Endothelial cell of umbilical vein (primary cell): ENCODE results near the gene MRPL12. TPM values are rescaled to one million over a fixed set of nuclear protein-coding genes. Genes with fewer than 3 reads are reported as not detected.
A peak's percentile ranks its signal among the peaks of the same experiment; 100 is the strongest.

ENCODE experiments used
- BruUV-seq: library from RNA; stranded (reverse); fragments of 400-500 nt; replicated peaks from 2 replicates; lab custom pipeline; 2021; lab: Mats Ljungman, UMichigan
- CTCF ChIA-PET: fragments of 300-600, 350-600 bp; sonication (Branson Sonifier 250); formaldehyde crosslinking; loops from one replicate; lab custom pipeline; 2021; ENCODE audit warnings: antibody characterized with exemption, inconsistent platforms; lab: Charles Lee
- POLR2A ChIA-PET: fragments of 300-600, 350-600 bp; sonication (Branson Sonifier 250); formaldehyde crosslinking; loops from one replicate; lab custom pipeline; 2021; ENCODE audit warnings: antibody characterized with exemption, inconsistent platforms; lab: Charles Lee
- DNase-seq: peaks from one replicate; pipeline ENCODE4 v3.0.0-alpha.2; 2011; ENCODE audit warnings: low read depth, low spot score
- FAIRE-seq: peaks from 2 replicates; lab custom pipeline; 2011; peaks lifted over from hg19 to GRCh38; lab: Jason Lieb, UNC
- H2AFZ ChIP-seq: 2 replicates; pipeline ENCODE4 v1.6.0; 2012; ENCODE audit warnings: low read depth, low read length, control low read depth, inconsistent platforms
- H3K27ac ChIP-seq: 2 replicates; pipeline ENCODE4 v1.5.1; 2011; ENCODE audit warnings: low read depth, mild to moderate bottlenecking, control low read depth, low read length, moderate library complexity; ENCODE audit not compliant: insufficient read depth
- H3K27me3 ChIP-seq, 2 experiments: 2 replicates each; pipeline versions ENCODE4 v1.6.0 to v1.6.1; 2011; ENCODE audit warnings: low read length in 2 of 2, mixed read lengths in 1 of 2; ENCODE audit not compliant: control insufficient read depth in 2 of 2, insufficient read depth in 2 of 2
- H3K36me3 ChIP-seq, 2 experiments: 2 replicates in 1 of 2; 3 replicates in 1 of 2; pipeline ENCODE4 v1.5.1; 2011; ENCODE audit warnings: low read length in 2 of 2, mild to moderate bottlenecking in 1 of 2, moderate library complexity in 1 of 2; ENCODE audit not compliant: control insufficient read depth in 2 of 2, insufficient read depth in 2 of 2; ENCODE audit errors: extremely low read depth in 1 of 2
- H3K4me1 ChIP-seq: 3 replicates; pipeline ENCODE4 v1.5.1; 2011; ENCODE audit warnings: mild to moderate bottlenecking, low read length; ENCODE audit not compliant: control insufficient read depth, insufficient read depth; ENCODE audit errors: extremely low read depth
- H3K4me2 ChIP-seq: 2 replicates; pipeline ENCODE4 v1.6.1; 2011; ENCODE audit warnings: low read length, control low read depth, mixed read lengths; ENCODE audit not compliant: insufficient read depth
- H3K4me3 ChIP-seq, 3 experiments: fragments of 200-600 bp in 1 of 3; sonication (generic), shearing (Covaris generic) in 1 of 3; replicated peaks in 1 of 3; 2 replicates each; pipeline ENCODE4 v1.5.1; 2011 to 2016; ENCODE audit warnings: control low read depth in 3 of 3, low read length in 3 of 3, mild to moderate bottlenecking in 2 of 3, inconsistent platforms in 1 of 3, low read depth in 1 of 3, moderate library complexity in 1 of 3; ENCODE audit not compliant: insufficient read depth in 1 of 3
- H3K79me2 ChIP-seq: 2 replicates; pipeline ENCODE4 v1.6.0; 2012; ENCODE audit warnings: low read length, inconsistent platforms; ENCODE audit not compliant: control insufficient read depth, insufficient read depth
- H3K9ac ChIP-seq: replicated peaks from 2 replicates; pipeline ENCODE3; 2011; ENCODE audit warnings: low read length, control low read depth; ENCODE audit not compliant: insufficient read depth; ENCODE audit errors: extremely low read depth
- H3K9me1 ChIP-seq: replicated peaks from 3 replicates; pipeline ENCODE4 v1.6.0; 2011; ENCODE audit warnings: mild to moderate bottlenecking, low read length; ENCODE audit not compliant: control insufficient read depth, insufficient read depth; ENCODE audit errors: extremely low read depth
- H3K9me3 ChIP-seq: replicated peaks from 2 replicates; pipeline ENCODE4 v1.5.1; 2012; ENCODE audit warnings: low read length, inconsistent platforms; ENCODE audit not compliant: control insufficient read depth, insufficient read depth
- H4K20me1 ChIP-seq: replicated peaks from 2 replicates; pipeline ENCODE3; 2011; ENCODE audit warnings: mild to moderate bottlenecking, low read length; ENCODE audit not compliant: control insufficient read depth, insufficient read depth; ENCODE audit errors: extremely low read depth
- POLR2A ChIP-seq: IDR thresholded peaks from 2 replicates; pipeline ENCODE4 v1.6.1; 2012; ENCODE audit warnings: low read depth, mild to moderate bottlenecking, control low read depth, low read length
- POLR2AphosphoS5 ChIP-seq: IDR thresholded peaks from 2 replicates; pipeline ENCODE4 v1.6.1; 2012; ENCODE audit warnings: low read depth, mild to moderate bottlenecking, control low read depth, low read length, moderate library complexity; ENCODE audit not compliant: insufficient read depth
- dilution Hi-C: fragments of 300-500 bp; cut with MboI; formaldehyde crosslinking; loops from one replicate; pipeline ENCODE4 v1.15.0; 2019; ENCODE audit warnings: low sequenced_read_pairs; ENCODE audit not compliant: extremely low pct_ligation_motif_present
- intact Hi-C: fragments of 100-400 bp; cut with micrococcal nuclease; formaldehyde crosslinking; loops from one replicate; pipeline ENCODE4 v1.10.0; 2022
- polyA plus RNA-seq, 4 experiments: library from polyadenylated mRNA; depleted of rRNA in 3 of 4; stranded (reverse) in 3 of 4; unstranded in 1 of 4; fragments of >200 nt; gene quantifications; 2 replicates each; pipeline versions ENCODE4 v1.2.1 to v1.2.3, GENCODE V29; 2011 to 2012; ENCODE audit warnings: missing spikeins in 1 of 4
- total RNA-seq: library from RNA; stranded (reverse); gene quantifications from 2 replicates; pipeline ENCODE4 v1.2.3, GENCODE V29; 2021
- TF ChIP-seq, protein P1 (sequence below): IDR thresholded peaks from 2 replicates; pipeline ENCODE4 v1.6.1; 2011; ENCODE audit not compliant: insufficient read depth, insufficient read length

MRPL12 gene
- total and polyA plus RNA-seq, 2 donors (not counting 3 experiments of a cell fraction or from before 2014, with no cell fraction given) = 91.9 to 99.9 TPM

DNA sequence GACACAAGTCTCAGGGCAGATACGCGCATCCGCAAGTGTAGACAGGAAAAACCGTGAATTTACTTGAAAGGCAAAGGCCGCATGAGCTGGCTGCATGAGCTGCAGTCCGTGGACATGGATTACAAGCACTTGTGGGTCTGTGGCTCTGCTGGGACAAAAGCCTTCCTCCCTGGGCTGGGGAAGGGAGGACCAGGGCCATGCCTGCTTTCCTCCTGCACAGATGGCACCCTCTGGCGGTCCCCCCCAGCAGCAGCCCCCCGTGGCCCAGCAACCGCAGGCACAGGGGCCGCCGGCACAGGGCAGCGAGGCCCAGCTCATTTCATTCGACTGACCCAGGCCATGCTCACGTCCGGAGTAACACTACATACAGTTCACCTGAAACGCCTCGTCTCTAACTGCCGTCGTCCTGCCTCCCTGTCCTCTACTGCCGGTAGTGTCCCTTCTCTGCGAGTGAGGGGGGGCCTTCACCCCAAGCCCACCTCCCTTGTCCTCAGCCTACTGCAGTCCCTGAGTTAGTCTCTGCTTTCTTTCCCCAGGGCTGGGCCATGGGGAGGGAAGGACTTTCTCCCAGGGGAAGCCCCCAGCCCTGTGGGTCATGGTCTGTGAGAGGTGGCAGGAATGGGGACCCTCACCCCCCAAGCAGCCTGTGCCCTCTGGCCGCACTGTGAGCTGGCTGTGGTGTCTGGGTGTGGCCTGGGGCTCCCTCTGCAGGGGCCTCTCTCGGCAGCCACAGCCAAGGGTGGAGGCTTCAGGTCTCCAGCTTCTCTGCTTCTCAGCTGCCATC is 1.7 kb upstream of the MRPL12 start:
- TSS peak; percentile 12 for BruUV-seq
- Histone ChIP-seq H3K4me2 (peak overlapping the region; percentile 75), H3K36me3 (peaks cover 6 to 37% of the 10 kb centered on the region in 2 experiments), H4K20me1 (no peaks in the 10 kb centered on the region), H3K4me1 (peaks cover 19% of the 10 kb centered on the region), H3K9ac (no peak overlapping the region), H3K9me1 (no peaks in the 10 kb centered on the region), H3K4me3 (no peak overlapping the region), H3K27ac (no peak overlapping the region), H3K79me2 (peaks cover 47% of the 10 kb centered on the region), H3K9me3 (no peaks in the 10 kb centered on the region), H3K27me3 (no peaks in the 10 kb centered on the region), H2AFZ (no peak overlapping the region)
- dilution Hi-C loops = no loop called here
- FAIRE-seq (no peak), DNase-seq (no peak)
- ChIA-PET POLR2A (no interaction called here), CTCF (interaction anchor here (2.8 kb wide), 1 partner anchor 17 kb away, joined by 19 read pairs; the partner anchor contains the start of genes ARL16 and HGS)
- TF ChIP-seq POLR2AphosphoS5 (peak; percentile 6), POLR2A (no peak)
- TF ChIP-seq, protein P1, sequence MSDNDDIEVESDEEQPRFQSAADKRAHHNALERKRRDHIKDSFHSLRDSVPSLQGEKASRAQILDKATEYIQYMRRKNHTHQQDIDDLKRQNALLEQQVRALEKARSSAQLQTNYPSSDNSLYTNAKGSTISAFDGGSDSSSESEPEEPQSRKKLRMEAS = no peak
- intact Hi-C loops = loop anchor here (2.0 kb wide), 1 partner anchor 17 kb away; the partner anchor contains the start of gene HGS
